Measurements from ENCODE around the gene MTR. TPM values are rescaled to one million over a fixed set of nuclear protein-coding genes. Genes with fewer than 3 reads are reported as not detected.
"Not testable (repeated sequence)": the region's sequence is repeated elsewhere in the genome, so short reads cannot be mapped to it uniquely, and the experiment has no call there.

Gene MTR
- total RNA-seq, 4 donors from 2014 or later: 43.2 to 78.3 (median 47.0) TPM

GRCh38 chr1:236848274-236848923, 53.3 kb downstream of the MTR start:
- peaks cover 0 to 10% of the 10 kb centered on the region in 2 donors for H3K4me1 ChIP-seq
- intact Hi-C loops (cut with DNase I): no loop called here
- H3K36me3 ChIP-seq: peaks cover 2 to 23% of the 10 kb centered on the region in 2 donors
- 70 to 95% methylated on average over 4 of the region's 4 CpGs for WGBS, 2 donors
- no peak for TF ChIP-seq POLR2A (IDR thresholded peaks at IDR 0.05)
- H3K4me3 ChIP-seq (replicated peaks in 1 of 3): no peak overlapping the region
- DNase-seq: no peak
- H3K27ac ChIP-seq: no peak overlapping the region
- no peaks in the 10 kb centered on the region for H3K27me3 ChIP-seq
- H3K9me3 ChIP-seq: no peaks in the 10 kb centered on the region

- 81 to 94% methylated on average over 8 of the region's 8 CpGs for WGBS, 2 donors
- DNase-seq: no peak
- Histone ChIP-seq H3K27me3 (no peaks in the 10 kb centered on the region), H3K27ac (no peak overlapping the region), H3K4me1 (no peaks in the 10 kb centered on the region), H3K36me3 (peaks cover 5 to 34% of the 10 kb centered on the region in 2 donors), H3K4me3 (replicated peaks in 1 of 3) (no peak overlapping the region), H3K9me3 (no peaks in the 10 kb centered on the region)
- TF ChIP-seq POLR2A (IDR thresholded peaks at IDR 0.05): no peak
- no peak for TF ChIP-seq CTCF (IDR thresholded peaks at IDR 0.05)
- intact Hi-C loops (cut with DNase I): no loop called here
Observed at GRCh38 chr1:236850077-236850979, 55.2 kb downstream of the MTR start.

- WGBS, 2 donors: 82 to 88% methylated on average over 3 of the region's 3 CpGs
- peaks cover 12 to 35% of the 10 kb centered on the region in 2 donors for H3K36me3 ChIP-seq
Observed at GRCh38 chr1:236851871-236852270, 56.8 kb downstream of the MTR start.

GRCh38 chr1:236853921-236854604, 59.0 kb downstream of the MTR start:
- Histone ChIP-seq H3K36me3 (peaks cover 12 to 34% of the 10 kb centered on the region in 2 donors), H3K27ac (no peak overlapping the region), H3K27me3 (no peaks in the 10 kb centered on the region), H3K4me1 (no peaks in the 10 kb centered on the region), H3K9me3 (no peaks in the 10 kb centered on the region), H3K4me3 (replicated peaks in 1 of 3) (no peak overlapping the region)
- no peak for DNase-seq
- intact Hi-C loops (cut with DNase I): no loop called here
- TF ChIP-seq CTCF (IDR thresholded peaks at IDR 0.05) (no peak), POLR2A (IDR thresholded peaks at IDR 0.05) (no peak)
- WGBS, 2 donors: 85 to 87% methylated on average over 4 of the region's 4 CpGs

More at GRCh38 chr1:236851871-236852270, 56.8 kb downstream of the MTR start:
- no peak for DNase-seq
- Histone ChIP-seq H3K27me3 (no peaks in the 10 kb centered on the region), H3K9me3 (no peaks in the 10 kb centered on the region), H3K4me1 (no peaks in the 10 kb centered on the region), H3K27ac (no peak overlapping the region), H3K4me3 (replicated peaks in 1 of 3) (no peak overlapping the region)
- TF ChIP-seq CTCF (IDR thresholded peaks at IDR 0.05) (no peak), POLR2A (IDR thresholded peaks at IDR 0.05) (no peak)
- intact Hi-C loops (cut with DNase I): no loop called here

- Histone ChIP-seq H3K27ac (no peak overlapping the region), H3K9me3 (no peaks in the 10 kb centered on the region), H3K36me3 (peaks cover 12 to 34% of the 10 kb centered on the region in 2 donors), H3K27me3 (no peaks in the 10 kb centered on the region), H3K4me1 (no peaks in the 10 kb centered on the region), H3K4me3 (replicated peaks in 1 of 3) (no peak overlapping the region)
- no peak for TF ChIP-seq POLR2A (IDR thresholded peaks at IDR 0.05)
- TF ChIP-seq CTCF (IDR thresholded peaks at IDR 0.05): no peak
- DNase-seq: no peak
- 73 to 77% methylated on average over 3 of the region's 3 CpGs for WGBS, 2 donors
- intact Hi-C loops (cut with DNase I): no loop called here
Observed at GRCh38 chr1:236854605-236854983, 59.5 kb downstream of the MTR start.

- intact Hi-C loops (cut with DNase I); DNase-seq; H3K27ac ChIP-seq; H3K4me1 ChIP-seq; H3K27me3 ChIP-seq; H3K9me3 ChIP-seq; H3K4me3 ChIP-seq (replicated peaks in 1 of 3): not testable (repeated sequence)
- 95 to 98% methylated on average over 4 of the region's 4 CpGs for WGBS, 2 donors
- H3K36me3 ChIP-seq: peaks cover 12 to 29% of the 10 kb centered on the region in 2 donors
Observed at GRCh38 chr1:236856649-236857048, 61.6 kb downstream of the MTR start.

All from thyroid gland (tissue), 4 donors.